HTERT RPE-1 (cell line): Measurements from ENCODE around the gene CDK18.

Experiments
- in situ Hi-C: fragments of 300-500 bp; cut with MboI; formaldehyde crosslinking; loops from 4 replicates; pipeline ENCODE4 v1.14.3; 2020; ENCODE audit warnings: low sequenced_read_pairs

Gene CDK18

GRCh38 chr1:205521686-205522085 lies 17.2 kb downstream of the CDK18 start:
- in situ Hi-C loops, result no loop called here

DNA sequence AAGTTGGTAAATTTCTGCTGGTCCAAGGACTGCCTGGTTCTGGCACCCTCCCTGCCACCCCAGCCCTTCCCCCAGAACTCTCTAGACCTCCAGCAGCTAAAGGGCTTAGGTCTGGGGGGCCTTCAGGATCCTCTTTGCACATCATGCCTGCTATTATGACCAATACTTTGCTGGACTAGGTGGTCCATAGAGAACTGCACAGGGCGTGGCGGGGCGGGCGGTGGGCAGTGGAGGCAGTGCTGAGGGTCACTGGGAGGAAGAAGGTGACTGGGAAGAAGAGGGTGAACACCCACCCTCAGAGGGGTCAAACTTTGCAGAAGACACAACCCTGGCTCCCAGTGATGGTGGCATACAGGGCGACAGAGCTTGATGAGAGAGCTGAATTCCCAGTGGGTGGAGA lies 18.2 kb downstream of the CDK18 start:
- in situ Hi-C loops, result no loop called here

DNA sequence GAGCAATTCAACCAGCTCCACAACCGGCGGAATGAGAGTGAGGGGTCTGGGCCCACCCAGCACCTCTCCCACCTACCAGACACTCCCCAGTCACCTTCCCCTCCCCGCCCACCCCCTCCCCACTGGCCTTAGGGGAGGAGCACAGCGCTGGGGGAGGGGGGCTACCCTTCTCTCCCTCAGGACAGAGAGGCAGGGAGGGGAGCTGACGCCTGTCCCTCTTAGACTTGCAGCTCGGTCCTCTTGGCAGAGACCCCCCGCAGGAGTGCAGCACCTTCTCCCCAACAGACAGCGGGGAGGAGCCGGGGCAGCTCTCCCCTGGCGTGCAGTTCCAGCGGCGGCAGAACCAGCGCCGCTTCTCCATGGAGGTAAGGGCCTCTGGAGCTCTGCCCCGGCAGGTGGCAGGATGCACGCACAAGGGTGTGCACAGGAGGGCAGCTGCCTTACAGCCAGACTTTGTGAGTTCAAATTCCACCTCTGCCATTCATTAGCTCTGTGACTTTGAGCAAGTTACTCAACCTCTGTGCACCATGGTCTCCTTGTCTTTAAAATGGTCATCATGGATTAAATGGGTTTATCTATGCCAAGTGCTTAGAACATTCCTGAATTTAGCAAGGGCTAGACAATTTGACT lies 18.9 kb downstream of the CDK18 start:
- in situ Hi-C loops, result no loop called here

- in situ Hi-C loops, result no loop called here
Measured at GRCh38 chr1:205523891-205524793, 19.7 kb downstream of the CDK18 start.

- in situ Hi-C loops, result no loop called here
Measured at GRCh38 chr1:205524794-205525101, 20.3 kb downstream of the CDK18 start.

GRCh38 chr1:205525495-205526285 lies 21.2 kb downstream of the CDK18 start:
- in situ Hi-C loops, result no loop called here

DNA sequence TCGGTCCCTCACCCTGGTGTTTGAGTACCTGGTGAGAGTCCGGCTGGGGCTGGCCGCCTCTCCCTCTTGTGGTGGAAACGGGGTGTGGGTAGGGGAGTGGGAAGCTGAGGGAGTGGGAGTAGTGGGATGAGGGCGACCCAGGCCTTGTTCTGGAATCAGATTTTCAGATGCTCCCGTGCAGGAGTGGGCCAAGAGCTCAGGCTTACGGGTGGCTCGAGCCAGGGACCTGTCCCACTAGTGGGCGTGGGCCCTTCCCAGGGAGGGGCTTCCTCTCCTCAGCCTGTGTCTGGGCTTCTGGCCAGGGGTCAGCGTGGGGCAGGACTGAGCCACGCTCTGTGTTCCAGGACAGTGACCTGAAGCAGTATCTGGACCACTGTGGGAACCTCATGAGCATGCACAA lies 22.0 kb downstream of the CDK18 start:
- in situ Hi-C loops, result no loop called here

DNA sequence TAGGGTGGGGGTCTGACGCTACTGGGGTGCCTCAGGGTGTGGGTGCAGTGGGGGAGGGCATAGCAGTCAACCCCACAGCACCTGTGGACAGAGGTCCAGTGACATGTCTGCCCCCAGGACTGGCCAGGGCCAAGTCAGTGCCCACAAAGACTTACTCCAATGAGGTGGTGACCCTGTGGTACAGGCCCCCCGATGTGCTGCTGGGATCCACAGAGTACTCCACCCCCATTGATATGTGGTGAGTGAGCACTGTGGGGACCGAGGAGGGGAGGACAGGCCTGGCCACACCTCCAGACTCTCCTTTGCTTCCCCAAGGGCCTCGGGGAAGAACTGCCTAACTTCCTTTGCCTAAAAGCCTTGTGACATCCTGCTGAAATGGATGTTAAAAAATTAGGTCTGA lies 23.5 kb downstream of the CDK18 start:
- in situ Hi-C loops, result no loop called here

DNA sequence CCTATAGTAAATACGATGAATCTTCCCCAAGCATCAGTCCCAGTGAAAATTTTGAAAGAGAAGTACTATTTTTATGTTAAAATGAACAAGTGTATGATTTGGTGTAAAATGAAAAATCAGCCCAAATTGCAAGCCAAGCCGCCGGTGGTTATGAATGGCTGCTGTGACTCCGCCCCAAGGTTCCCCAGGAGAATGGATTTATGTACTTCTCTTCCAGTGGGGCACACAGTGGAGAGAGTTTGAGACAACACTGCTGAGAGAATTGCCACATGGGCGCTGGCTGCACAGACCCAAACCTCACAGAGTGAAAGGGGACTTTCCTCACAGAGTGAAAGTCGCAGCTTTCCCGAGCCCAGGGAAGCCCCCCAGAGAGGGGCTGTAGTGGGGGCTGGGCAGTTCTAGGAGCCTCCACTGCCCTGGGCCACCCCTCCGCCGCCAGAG lies 24.0 kb downstream of the CDK18 start:
- in situ Hi-C loops, result no loop called here

DNA sequence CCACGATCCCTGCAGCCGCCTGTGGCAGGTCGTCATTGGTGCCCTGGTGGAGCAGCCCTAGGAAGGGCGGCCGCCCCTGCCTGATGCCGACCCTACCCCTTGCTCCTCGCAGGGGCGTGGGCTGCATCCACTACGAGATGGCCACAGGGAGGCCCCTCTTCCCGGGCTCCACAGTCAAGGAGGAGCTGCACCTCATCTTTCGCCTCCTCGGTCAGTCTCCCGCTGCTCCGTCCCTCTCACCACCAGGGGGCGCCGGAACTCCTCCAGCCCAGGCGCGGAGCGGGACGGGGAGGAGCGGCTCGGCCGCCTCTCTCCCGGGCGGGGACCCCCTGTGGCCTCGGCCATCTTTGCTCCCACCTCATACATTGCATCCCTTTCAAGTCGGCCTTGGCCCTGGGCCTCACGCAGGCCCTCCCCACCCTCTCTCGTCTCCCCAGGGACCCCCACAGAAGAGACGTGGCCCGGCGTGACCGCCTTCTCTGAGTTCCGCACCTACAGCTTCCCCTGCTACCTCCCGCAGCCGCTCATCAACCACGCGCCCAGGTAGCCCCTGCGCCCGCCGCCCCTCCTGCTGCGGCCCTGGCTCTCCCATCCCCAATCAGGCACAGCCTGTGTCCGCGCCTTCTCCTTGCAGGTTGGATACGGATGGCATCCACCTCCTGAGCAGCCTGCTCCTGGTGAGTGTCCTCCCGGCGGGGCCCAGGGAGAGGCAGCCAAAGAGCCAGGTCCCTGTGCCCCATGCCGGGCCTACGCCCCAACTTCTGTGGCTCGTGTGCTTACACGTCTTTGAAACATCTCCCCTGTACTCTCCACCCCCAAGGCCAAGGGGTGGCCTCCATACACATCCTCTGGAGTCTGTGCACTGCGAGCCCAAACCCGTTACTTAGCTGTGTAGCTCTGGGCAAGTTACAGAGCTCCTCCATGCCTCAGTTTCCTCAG lies 24.7 kb downstream of the CDK18 start:
- in situ Hi-C loops, result no loop called here

GRCh38 chr1:205530116-205530515 lies 25.6 kb downstream of the CDK18 start:
- in situ Hi-C loops, result no loop called here

- in situ Hi-C loops, result no loop called here
Measured at GRCh38 chr1:205531191-205532025, 26.9 kb downstream of the CDK18 start.

- in situ Hi-C loops, result no loop called here
Measured at GRCh38 chr1:205532026-205532898, 27.8 kb downstream of the CDK18 start.

DNA sequence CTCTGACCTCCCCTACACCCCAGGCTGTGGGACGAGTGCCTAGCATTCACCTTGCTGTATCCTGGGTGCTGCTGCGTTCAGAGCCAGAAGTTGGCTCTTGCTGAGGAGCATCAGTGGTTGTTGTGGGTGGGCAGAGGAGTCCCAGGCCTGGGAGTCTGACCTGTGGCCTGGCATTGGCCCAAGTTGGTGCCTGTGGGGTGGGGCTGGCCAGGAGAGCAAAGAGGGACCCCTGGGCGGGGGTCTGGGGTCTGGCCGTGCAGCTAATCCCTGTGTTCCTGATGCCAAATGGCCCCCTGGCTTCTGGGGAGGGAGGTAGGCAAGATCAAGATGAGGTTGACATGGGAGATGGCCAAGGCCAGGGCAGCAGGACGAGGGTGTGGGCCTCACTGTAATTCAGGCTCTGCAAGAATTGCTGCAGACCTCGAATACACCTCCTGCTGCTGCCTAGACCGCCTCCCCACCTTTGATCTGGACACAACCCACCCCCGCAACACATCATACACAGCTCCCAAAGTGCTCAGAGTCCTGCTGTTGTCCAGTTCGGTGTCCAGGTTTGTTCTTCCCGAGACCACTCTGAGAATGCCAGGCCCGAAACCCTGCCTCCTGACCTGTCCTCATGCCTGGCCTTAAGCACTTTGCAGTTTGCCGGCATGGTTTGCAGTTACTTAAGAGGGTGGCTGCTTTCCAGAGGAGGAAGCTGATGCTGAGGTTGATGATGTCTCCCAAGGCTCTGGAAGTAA lies 28.7 kb downstream of the CDK18 start:
- in situ Hi-C loops, result no loop called here

DNA sequence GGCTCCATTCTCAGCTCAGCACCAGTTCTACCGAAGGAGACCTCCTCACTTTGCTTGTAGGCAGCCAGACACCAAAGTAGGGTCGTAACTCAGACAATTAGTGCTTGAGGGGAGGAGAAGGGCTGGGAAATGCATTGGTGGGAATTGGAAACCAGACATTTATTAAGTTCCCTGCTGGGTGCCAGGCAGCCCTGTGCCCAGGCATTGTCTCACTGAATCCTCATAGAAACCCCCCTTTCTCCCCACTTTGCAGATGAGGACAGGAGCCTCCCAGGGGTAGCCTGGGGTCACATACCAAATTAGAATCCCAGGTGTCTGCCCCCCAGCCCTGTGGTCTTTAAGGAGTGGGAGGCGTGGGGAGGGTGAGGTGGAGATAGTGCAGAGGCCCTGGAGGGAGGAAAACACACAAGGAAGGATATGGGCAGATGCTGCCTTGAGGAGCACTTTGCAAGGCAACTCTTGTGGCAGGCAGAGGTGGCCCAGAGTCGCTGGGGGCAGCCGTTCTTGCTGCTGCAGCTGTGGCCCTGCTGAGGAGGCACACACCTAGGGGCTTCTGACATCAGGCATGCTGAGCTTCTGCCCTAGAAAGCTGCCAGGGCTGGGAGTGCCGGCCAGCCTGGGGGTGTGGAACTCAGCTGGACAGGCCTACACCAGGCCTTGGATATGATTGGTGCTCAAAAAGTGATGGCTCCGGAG lies 29.4 kb downstream of the CDK18 start:
- in situ Hi-C loops, result no loop called here

DNA sequence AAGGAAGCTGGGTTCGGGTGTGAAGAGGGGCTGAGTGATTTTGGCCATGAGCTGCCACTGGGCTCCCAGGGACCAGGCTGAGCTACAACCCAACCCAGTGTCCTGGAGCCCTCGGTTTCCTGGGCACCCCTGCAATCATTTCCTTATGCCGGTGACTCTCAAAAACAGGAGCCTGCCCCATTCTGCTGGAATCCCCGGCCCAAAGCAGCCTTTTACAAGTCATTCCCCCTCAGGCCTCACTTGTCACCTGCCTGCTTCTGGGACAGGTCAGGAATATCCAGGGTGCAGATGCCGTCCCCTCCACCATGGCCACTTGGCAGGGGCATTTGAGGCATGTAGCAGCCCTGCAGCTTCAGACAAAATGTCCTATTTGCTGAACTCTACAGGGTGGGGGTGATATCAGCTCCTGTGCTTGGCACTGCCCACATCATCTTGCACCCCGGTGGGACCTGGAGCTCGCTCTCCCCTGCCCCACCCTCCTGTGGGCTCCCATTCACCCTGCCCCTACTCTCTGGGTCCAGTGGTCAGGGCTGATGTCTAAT lies 30.0 kb downstream of the CDK18 start:
- in situ Hi-C loops, result no loop called here

DNA sequence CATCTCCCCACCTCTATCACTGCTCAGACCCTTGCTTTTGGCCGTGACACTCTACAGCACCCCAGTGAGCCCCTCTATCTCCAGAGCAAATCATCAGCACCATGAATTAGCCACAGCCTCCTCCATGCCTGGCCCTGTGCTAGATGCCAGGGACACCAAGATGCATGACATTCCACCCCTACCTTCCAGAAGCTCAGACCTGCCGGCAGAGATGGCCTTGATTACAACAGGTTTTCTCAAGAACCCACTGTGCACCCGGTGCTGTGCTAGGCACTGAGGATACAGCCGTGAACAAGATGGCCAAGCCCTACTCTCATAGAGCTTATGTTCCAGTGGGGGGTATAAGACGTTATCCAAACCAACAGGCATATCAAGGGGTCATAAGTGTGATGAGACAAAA lies 30.6 kb downstream of the CDK18 start:
- in situ Hi-C loops, result no loop called here
